GM19240 (cell line): ENCODE results near the gene RMND5A.
"Not testable (repeated sequence)": the region's sequence is repeated elsewhere in the genome, so short reads cannot be mapped to it uniquely, and the experiment has no call there.

Experiments
- DNase-seq: peaks from one replicate; pipeline ENCODE4 v3.0.0; 2011; ENCODE audit warnings: low spot score; ENCODE audit not compliant: insufficient read length

RMND5A gene, protein sequence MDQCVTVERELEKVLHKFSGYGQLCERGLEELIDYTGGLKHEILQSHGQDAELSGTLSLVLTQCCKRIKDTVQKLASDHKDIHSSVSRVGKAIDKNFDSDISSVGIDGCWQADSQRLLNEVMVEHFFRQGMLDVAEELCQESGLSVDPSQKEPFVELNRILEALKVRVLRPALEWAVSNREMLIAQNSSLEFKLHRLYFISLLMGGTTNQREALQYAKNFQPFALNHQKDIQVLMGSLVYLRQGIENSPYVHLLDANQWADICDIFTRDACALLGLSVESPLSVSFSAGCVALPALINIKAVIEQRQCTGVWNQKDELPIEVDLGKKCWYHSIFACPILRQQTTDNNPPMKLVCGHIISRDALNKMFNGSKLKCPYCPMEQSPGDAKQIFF

DNA sequence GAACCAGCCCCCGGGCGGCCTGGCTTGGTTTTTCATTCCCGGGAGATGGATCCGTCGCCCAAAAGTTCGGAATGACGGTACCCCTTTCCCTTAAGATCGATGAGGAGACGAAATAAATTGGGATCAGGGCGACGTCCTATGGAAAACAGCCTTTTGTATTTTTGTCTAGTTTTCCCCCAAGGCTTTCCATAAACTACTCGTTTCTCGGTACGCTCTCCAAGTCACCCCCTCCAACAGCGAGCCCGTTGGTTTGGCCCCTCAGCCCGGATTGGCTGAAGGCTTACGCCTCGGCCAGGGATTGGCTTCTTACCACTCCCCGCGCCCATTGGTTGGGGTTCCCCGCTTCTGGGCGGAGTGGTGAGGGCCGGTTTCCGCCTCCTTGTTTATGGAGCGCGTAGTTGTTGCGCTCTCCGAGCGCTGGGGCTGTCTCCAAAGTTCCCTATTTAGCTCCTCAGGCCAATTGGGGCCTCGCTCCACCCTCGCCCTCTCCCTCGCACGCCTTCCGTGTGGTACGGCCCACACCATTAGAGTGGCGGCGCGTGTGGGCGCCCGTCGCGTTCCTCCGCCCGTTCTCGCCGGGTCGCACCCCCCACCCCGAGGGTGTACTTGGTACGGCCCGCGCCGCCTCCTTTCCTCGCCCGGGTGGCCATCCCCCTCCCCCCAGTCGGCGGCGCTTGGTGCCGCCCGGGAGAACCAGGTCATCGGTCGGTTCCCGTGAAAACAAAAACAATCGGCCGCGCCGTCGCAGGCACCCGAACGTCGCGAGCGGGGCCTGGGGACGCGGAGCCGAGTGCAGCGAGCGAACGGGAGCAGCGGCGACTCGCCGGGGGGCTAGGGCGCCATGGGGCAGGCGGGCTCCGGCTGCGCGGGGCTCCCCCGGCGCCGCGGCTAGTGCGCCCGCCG, at the start of gene RMND5A:
RMND5A (plus strand) TSS at position 655 of the 903 bp plus-strand sequence. CDS start 377 bp downstream, outside the sequence.
- not testable (repeated sequence) for DNase-seq

DNA sequence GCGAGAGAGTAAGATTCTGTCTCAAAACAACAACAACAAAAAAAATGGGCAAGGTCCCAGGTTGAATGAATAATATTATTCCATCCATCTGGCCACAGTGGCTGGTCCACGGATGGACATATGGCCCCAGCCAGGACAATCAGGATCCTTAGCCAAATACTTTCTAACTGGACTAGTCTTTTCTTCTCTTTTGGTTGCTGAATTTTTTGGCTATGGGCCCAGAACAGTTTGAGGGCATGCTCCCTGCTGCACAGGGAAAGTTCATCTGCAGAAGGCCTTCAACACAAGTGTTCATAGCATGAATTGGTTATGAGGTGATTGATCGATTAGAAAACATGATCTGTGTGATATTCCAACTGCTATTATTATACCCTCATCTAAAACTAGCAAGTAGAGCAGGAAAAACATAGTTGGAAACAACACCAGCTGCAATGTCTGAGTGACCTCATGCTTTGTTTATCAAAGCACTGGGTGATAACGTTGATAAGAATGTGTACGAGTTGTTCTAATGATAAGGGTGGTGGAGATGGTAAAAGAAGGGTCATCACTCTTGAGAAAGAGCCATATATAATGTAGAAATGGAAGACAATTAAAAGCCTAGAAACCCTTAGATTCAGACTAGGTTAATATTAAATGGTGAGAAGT, 48.6 kb upstream of the RMND5A start:
- DNase-seq: no peak

DNA sequence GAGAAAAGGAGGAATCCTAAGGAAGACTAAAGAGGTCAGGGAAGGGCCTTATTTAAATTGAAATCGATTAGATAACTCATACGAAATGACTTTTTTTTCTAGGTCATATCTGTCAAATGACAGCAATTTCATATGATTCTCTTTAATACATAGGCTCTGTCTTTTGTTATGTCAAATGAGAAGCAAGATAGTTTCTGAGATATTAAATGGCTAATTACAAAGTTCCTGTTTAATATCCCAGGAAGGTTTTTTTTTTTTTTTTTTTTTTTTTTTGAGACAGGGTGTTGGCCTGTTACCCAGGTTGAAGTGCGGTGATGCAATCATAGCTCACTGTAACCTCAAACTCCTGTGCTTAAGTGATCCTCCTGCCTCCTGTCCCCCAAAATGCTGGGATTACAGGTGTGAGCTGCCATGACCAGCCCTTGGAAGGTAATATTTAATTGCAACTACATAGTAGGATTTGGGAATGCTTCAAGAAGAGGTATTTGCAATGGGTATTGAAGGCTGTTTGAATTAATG, 48.0 kb upstream of the RMND5A start:
- no peak for DNase-seq

DNA sequence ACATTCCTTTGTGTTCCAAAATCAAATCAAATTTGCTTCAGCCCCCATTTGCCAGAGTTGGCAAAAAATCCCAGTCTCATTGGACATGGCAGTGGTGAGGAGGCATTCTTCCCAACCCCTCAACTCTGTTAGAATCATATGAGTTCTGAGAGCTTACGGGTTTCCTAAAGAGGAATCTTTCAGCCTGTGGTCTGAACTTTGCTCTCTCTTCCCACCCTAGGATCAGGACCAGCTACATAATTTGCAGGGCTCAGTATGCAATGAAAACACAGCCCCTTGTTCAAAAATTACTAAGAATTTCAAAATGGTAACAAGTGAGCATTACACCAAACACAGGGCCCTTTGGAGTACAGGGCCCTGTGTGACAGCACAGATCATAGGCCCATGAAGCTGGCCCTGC, 47.1 kb upstream of the RMND5A start:
- DNase-seq: no peak

DNA sequence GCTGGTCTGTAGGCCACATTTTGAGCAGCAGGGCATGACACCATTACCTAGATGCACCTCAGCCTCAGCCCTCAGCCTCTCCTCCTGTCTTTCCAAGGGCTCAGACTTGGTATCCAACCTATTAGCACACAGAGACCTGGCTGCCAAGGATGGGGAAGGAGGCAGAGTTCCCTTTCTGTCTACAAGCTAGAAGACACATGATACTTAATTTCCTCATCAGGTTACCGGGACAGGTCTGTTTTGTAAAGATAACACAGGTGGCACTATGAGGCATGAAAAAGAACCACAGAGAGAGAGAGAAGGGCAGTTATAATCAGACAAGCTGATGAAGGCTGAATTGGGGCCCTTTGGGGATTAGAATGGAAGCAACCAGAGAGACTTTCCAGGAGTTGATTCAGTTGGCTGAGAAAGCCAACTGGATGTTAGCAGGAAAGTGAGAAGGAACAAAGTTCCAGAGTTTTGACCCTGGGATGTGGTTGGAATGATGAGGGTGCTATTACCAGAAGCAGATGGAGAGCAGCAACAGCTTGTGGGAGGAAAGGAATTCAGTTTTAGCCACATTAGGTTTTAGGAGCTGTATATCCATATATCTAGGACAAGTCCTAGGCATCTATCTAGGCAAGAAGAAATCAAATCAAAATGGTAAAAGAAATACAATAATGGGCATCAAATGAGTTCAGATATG, 46.0 kb upstream of the RMND5A start:
- DNase-seq: no peak

DNA sequence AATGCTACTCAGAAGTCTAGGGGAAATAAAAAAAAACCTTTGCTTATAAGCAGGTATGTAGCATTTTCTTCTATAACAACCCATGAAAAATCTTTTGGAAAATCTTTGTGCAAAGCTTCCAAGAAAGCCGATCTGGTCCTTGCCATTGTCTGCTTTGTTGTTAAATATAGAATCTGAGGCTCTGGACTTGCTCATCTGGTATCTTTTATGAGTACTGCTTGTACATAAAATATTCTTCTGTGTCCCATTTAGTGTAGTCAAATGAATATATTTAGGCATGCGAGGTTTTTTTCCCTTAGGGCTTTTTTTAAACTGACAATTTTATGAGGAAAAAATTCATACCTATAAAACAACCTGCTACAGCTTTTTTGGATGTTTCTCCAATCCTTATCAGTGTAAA, 45.0 kb upstream of the RMND5A start:
- DNase-seq: no peak

DNA sequence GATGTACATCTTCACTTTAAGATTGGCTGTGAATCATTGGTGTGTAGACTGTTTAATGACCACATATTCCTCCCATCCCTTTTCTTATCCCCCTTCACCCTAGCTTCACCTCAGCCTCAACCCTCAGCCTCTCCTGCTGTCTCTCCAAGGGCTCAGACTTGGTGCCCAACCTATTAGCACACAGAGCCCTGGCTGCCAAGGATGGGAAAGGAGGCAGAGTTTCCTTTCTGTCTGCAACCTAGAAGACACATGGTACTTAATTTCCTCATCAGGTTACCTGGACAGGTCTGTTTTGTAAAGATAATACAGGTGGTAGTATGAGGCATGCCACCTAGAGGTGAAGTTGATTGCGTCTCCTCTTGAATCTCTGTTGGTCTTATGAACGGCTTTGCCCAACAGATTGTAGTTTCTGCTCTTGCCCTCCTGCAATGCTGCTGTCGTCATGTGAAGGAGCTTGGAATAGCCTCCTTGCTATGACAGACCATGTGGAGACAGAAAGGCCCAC, 44.5 kb upstream of the RMND5A start:
- no peak for DNase-seq

DNA sequence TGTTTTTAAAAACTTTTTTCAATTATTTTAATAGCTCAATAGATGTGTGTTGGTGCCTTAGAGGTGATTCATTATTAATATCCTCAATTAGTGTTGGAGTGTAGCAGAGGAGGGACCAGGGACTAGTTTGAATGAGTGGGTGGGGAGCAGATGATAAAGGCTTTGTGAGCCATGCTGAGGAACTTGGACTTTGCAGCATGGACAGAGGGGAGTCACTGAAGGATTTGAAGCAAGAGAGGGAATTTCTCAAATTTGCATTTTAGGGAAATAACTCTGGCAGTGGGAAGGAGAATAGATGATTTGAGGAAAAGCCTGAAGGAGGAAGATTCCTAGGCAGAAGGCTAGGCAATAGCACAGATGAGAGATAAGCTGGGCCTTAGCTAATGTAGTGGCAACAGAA, 42.3 kb upstream of the RMND5A start:
- DNase-seq: no peak

DNA sequence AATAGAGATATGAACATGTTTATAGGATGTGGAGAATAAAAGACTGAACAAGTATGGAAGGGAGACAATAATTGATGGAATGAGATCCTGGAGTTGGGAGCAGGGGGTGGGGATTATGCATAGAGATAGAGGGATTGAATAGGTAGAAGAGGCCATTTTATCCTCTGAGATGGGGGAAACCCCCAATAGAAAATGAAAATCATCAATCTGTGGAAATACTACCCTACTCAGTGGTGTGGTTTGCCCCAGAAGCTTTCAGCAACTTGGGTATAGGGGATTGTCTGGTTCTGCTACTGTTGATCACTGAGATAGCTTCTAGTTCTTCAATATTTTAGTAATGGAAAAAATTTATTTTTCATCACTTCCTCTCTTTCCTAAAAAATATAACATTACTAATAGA, 41.1 kb upstream of the RMND5A start:
- DNase-seq: no peak

DNA sequence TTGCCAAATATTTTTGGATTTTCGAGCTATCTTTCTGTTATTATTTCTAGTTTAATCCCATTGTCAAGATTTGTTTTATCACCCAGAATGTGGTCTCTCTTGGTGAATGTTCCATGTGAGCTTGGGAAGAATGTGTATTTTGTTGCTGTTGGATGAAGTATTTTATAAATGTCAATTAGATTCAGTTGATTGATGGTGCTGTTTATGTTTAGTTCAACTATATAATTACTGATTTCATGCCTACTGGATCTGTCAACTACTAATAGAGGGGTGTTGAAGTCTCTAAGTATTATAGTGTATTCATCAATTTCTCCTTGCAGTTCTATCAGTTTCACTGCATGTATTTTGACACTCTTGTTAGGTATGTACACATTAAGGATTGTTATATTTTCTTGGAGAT, 34.7 kb upstream of the RMND5A start:
- DNase-seq: no peak

DNA sequence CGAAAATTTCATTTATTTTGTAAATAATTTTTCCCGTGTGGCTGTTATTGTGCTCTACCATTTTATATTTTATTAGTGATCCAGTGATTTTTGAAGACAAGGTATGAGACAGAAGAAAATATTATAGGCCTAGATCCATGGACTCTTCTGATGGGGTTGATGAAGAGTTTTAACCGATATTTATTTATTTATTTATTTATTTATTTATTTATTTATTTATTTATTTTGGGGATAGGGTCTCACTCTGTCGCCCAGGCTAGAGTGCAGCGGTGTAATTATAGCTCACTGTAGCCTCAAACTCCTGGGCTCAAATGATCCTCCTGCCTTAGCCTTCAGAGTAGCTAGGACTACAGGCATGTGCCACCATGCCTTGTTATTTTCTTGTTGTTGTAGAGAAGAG, 33.6 kb upstream of the RMND5A start:
- no peak for DNase-seq

DNA sequence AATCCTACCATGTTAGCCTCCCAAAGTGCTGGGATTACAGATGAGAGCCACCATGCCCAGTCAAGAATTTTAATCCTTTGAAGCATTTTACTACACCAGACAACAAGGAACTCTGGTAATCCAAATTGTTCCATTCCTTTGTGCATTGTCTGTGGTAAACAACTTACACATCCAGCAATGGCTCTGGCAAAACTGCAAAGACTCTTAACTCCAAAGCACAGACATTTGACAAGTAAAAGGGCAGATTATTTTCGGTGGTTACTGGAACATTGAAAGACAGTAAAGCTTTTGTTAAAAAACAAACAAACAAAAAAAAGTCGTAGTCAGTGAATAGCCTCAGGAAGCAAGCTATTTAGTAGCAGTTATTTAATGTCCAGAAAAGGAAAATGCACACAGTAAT, 33.2 kb upstream of the RMND5A start:
- DNase-seq: no peak

DNA sequence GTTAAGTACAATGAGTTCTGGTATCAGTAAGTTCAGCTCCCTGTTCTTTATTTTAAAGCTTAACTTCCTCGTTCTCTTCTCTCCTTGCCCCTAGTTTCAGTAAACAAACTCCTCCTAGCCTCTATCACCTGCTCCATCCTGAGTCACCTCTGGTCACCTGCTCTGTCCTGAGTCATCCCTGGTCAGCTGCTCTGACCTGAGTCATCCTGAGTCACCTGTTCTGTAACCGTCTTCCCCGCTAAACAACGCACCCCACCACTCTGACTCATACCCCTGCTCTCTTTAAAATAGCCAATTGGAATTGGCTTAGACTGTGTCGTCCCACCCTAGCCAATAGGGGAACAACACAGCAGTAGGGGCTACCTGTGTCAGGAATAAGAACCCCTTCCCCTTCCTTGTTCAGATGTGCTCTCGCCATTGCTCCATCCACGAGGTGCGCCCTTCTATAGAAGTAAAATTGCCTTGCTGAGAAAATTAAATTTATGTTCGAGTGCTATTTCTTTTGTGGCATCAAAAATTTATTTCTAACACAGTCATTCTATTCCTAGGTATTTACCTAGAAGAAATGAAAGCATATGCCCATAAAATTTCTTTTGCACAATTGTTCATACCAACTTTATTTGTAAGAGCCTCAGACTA, 24.9 kb upstream of the RMND5A start:
- DNase-seq: no peak

DNA sequence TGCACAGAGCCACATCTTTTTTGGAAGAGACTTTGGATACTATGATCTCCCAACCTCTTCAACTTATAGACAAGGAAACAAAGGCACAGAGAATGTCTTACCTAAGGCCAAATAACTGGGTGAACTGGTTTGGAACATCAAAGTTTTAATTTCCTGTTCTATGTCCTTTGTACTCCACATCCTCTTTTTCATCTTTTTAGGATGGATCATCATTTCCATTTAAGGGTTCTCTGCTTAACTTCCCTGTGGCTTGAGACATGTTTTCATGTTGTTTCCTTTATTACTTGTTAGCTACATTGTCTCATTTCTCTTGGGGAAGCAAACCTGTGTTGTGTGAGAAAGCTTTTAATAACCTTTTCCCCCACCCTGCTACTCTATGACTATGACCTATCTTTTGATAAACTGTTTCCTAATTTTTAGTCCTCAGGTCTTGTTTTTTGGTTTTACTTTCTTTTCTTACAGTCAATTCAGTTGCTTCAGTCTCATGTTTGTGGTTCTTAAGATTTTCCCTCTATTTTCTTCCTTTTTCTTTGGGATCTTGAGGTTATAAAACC, 22.5 kb upstream of the RMND5A start:
- no peak for DNase-seq

DNA sequence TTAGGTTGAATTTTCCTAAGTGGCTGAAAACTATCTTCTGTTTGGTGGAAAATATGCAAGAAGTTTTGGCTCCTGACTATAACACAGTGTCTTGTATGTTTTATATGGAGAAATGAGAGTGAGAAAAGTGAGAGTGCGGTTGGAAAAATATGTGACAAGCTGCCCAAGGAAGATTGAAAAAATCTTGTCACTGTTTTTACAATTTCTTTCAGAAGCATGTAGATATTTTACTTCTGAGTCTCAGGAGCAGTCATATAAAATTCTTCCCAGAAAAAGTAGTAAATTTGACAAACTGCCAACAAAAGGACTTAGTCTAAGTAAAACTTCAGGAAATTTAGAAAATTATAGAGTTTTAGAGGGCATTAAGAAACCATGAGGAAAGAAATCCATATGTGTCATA, 19.4 kb upstream of the RMND5A start:
- no peak for DNase-seq

DNA sequence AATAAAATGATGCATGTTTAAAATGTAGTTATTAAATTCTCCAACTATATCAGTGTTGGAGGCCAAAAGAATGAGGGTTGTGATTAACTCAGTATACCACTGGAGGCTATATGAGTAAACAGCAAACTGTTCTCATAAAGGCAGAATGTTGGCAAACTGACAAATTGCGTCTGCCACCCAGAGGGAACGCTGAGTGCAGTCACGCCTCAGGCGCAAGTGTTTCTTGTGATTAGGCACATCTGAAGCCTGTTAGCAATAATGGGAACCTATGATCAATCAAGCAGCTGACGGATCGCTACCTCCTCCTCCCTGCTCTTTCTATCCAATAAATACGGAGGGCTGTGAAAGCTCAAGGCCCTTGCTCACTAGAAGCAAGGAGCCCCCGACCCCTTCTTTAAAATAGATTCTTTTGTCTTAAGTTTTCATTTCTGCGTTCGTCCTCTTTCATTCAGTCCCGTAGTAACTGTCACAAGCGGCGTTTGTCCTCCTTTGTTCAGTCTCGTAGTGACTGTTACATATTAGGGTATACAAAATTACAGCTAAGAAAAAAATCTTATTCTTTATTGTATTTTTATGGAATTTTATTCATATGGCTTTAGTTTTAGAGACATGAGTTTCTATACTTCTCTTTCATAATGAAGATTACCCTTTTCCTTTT, 16.3 kb upstream of the RMND5A start:
- no peak for DNase-seq

DNA sequence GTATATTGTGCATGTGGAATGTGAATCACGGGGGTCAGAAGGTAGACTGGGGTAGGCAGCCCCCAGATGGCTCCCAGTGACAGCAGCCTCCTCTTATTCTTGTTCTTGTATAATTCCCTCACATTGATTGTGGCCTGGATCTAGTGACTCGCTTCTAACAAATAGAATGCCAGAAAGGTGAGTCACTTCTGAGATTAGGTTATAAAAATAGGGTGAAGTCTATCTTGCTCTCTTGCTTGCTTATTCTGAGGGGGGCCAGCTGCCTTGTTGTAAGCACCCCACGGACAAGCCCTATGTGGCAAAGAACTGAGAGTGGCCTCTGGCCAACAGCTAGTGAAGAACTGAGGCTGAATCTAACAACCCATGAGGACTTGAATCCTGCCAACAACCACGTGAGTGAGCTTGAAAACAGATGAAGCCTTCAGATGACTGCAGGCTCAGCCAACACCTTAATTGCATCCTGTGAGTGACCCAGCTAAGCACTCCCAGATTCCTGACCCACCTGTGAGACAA, 15.6 kb upstream of the RMND5A start:
- DNase-seq: no peak

DNA sequence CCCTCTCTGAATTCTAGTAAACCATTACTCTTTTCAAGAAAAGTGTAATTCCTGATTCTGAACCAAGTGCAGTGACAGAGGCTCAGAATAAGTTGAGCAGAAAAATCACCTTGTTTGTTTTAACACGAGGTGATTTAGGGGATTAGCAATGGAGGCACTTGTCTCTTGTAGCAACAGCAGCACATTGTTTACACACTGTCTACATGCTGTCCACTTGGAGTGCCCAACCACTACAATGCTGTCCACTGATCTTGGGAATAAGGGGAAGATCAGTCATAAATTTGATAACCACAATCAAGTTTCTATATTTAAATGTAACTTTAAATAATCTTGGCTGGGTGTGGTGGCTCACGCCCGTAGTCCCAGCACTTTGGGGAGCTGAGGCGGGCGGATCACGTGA, 13.9 kb upstream of the RMND5A start:
- no peak for DNase-seq

DNA sequence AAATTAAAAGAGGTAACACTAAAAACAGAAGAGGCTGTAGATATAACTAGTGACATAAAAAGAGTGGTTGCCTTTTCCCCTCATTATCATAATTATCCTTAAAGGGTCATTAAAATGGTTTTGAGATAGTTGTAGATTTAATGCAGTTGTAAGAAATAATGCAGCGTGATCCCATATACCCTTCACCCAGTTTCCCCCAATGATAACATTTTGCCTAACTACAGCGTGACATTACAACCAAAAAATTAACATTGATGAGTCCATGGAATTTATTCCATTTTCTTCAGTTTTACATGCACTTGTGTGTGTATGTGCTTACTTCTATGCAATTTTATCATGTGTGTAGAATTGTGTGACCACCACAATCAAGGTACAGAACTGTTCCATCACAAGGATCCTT, 13.2 kb upstream of the RMND5A start:
- DNase-seq: no peak
